ENCODE results near the gene OVCA2.
A peak's percentile ranks its signal among the peaks of the same experiment; 100 is the strongest.

The OVCA2 gene

DNA sequence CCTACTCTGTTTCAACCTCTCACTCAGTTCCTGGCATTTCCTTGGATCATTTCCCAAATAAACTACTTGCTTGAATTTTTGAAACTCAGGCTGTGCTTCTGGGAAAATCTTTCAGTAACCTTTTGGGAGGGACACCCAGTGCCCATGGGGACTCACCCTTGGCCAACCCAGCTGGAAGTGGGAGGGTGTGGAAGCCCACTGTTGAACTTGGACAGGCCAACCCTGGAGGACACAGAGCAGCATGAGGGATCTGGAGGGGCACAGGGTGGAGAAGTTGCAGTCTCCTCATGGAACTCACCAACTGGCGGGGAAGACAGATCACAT, 27.9 kb upstream of the OVCA2 start:
- DNase-seq (ENCODE audit: low read depth, low spot score): no peak

DNA sequence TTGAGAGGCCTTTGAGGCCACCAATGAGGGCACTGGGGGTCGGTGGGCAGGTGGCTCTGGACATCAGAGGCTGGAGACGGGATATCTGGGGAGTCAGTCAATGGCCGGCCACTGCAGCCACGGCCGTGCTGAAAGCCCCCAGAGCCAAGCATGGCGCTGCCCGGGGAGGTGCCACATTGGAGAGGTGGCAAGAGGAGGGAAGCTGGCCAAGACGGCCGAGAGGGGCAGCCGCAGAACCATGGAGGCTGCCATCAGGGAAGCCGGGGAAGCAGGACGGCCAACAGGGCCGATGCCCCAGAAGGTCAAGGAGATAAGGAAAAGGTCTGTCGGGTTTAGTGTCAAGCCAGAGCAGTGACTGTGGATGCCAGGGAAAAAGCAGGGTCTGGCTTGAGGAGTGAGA, 26.5 kb upstream of the OVCA2 start:
- no peak for DNase-seq (ENCODE audit: low read depth, low spot score)

DNA sequence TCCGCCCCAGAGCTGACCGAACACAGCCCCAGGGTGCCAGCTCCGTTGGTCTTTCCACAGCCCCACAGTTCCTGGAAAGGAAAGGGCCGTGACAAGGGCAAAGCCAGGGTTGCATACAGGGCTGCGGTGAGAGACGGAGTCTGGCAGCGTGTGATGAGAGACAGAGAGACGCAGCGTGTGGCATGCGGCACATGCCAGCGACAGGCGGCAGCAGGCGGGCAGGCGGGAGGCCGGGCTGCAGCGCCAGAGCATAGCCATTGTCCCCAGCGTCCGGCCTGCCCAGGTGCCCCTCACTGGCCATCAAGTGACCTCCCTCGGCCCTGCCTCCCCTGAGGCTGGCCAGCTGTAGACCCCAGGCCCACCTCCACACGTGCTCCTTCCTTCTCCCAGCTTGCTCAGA, 25.3 kb upstream of the OVCA2 start:
- DNase-seq (ENCODE audit: low read depth, low spot score): no peak

DNA sequence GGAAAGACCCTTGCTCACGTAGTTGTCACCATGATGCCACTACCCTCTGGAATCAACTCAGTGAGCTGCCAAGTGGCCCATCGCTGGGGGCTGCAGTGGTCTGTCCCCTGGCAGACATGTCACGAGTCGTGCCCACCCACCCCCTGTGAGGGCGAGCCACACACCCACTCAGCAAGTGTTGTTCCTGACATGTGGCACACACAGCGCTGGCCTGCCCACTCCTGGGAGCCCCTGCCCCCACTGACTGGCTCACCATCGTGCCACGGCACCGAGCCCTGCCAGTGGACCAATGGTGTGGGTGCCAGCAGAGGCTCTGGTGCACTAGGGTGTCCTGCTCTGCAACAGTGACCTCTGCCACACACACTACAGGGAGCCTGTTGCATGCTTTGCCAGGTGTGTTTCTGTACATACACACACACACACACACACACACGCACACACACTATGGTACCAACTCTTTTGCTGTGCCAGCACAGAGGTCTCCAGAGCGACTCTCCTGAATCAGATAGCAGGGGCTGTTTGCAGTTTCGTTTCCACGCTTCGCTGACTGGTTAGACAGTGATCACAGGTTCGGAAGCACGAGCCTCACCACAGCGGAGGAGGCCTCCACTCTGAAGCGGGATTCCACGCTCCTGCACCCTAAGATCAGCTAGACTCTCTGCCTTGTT, 24.4 kb upstream of the OVCA2 start:
- no peak for DNase-seq (ENCODE audit: low read depth, low spot score)

DNA sequence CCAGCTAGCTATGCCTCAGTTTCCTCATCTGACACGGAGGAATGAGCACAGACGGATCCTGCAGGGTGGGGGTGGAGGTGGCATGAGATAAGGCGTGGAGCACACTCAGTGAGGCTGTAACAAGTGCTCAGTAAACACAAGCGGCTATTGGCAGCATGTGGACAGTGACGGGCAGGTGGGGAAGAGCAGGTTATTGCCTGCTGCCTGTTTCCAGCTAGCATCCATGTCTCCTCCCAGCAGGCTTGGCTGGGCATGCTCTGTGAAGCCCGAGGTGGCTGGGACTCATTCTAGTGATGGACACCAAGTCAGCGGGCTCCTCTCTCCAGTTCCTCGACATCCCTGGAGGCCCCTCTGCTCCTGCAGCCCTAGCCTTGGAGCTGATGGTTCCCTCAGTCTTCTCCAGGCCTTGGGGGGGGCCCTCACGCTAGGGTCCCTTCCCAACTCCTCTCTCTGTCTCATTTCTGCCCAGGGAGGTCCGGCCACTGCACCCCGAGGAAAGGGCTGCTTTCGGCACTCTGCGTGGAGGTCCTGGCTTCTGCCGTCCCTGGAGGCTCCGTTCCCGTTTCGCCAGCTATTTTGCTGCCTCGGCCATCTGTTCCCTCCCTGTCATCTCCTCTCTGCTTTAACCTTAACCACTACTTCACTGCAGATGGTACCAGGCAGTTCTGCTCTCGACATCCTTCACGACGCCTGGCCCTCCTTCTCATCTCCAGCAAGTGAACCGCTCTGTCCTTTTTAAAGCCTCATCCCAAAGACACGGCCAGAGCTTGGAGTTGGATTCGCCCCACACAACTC, 22.9 kb upstream of the OVCA2 start:
- DNase-seq (ENCODE audit: low read depth, low spot score): no peak

DNA sequence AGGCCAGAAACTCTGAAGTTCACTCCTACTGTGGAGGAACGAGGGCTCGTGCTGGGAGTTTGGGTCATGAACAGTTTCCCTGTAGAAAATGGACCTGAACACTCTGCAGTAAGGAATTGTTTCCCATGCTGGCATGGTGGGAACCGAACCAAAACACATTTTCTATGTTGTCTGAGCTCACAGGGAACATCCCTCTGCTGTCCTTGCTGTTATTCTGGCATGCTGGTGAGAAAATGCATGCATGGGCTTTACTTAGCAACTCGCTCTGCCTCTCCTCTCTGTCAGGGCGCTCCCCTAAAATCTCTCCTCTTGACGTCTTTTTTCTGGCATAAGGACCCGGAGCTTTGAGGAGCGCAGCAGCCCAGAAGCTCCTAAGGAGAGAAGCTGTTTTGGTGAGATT, 22.1 kb upstream of the OVCA2 start:
- no peak for DNase-seq (ENCODE audit: low read depth, low spot score)

DNA sequence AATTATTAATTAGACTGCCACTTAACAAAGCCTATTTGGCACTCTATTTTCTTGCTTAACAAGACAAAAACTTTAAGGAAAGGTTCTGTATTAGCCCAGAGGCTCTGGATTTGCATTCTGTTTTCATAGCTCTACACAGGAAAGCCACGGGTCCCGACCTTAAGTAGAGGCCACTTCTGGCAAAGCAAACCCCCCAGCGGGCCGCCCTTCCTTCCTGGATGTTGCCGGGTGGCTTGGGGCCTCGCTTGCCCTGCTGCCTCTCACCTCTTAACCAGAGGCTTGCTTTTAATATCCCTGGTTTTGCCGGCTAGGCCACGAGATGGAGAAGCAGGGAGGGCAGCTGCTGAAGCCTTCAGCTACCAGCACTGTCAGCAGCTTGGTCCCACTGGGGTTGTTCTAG, 21.1 kb upstream of the OVCA2 start:
- no peak for DNase-seq (ENCODE audit: low read depth, low spot score)

DNA sequence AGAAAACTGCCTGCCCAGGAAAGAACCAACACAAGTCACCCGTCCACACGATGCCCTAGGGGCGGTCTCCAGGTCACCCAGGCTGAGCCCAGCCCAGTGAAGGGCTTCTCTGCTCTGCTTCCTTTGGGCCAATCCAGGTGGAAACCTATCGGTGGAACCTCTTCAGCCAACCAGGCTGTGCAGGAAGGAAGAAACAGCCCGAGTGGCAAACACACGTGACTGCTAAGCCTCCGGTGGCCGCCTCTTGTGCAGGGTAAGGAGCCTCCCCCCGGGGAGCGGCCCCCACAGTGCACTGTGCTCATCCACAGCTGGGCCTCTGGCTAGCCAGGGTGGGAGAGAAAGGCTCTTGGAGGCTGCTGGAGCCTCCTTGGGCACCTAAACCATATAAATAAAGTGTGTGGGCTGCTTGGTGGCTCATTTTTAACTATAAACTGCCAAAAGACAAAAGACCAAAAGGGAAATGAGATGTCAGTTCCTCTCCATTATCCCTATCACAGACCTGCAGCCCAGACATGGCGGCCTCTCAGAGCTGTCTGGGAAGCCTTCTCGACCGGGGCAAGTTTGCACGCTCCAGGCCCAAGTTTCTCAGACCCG, 19.1 kb upstream of the OVCA2 start:
- DNase-seq (ENCODE audit: low read depth, low spot score): no peak

DNA sequence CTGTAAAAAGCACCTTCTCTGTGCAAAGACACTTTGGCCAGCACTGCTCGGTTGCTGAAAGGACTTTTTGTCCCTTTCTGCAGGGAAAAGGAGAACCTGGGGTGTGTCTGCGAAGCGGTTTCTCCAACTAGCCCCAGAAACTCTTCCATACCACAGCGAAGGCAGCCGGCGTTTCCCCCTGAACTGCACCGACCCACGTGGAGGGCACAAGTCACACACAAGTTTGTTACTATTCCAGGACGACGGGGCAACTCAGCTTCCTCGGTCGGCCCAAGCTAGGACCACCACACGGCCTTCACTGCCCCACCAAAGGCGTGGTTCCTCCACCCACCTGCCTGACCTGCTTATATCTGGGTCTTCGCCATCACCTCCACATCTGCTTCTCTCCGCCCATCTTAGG, 18.6 kb upstream of the OVCA2 start:
- no peak for DNase-seq (ENCODE audit: low read depth, low spot score)

DNA sequence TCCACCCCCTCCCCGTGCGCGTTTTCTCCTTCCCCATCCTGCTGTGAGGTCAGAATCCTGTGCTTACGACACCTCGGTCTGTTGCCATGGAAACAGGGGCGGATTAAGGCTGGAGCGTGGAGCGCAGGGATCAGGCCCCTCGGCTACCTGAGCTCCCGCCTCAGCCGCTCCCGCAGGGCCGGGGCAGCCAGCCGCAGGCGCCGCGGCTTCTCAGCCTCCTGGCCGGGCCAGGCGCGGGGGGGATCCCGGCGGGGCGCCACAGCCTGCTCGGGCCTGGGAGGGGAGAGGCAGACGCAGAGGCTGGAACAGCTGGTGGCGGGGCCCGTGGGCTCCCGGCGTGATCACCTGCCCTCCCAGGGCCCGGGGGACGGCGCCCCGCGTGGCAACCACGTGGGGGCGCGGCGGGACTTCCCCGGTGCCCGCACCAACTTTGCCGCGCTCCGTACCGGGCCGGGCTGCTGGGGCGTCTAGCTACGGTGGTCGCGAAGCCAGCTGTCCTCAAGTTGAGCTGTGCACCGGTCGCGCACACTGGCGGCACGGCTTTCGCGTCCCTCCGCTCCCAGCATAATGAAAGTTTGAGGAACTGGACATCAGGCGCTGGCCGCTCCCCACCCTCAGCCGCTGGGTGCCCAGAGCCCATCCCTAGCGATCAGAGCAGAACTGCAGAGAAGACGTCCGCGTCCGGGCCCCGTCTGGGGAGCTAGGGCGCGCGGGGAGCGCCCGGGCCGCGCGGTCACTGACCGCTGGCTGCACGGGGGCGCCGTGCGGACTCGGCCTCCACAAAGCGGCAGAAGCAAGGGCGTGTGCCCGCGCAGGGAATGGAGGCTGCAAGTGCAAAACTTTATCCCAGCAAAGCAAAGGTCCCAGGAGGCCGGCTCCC, 17.9 kb upstream of the OVCA2 start:
- DNase-seq (ENCODE audit: low read depth, low spot score): no peak

DNA sequence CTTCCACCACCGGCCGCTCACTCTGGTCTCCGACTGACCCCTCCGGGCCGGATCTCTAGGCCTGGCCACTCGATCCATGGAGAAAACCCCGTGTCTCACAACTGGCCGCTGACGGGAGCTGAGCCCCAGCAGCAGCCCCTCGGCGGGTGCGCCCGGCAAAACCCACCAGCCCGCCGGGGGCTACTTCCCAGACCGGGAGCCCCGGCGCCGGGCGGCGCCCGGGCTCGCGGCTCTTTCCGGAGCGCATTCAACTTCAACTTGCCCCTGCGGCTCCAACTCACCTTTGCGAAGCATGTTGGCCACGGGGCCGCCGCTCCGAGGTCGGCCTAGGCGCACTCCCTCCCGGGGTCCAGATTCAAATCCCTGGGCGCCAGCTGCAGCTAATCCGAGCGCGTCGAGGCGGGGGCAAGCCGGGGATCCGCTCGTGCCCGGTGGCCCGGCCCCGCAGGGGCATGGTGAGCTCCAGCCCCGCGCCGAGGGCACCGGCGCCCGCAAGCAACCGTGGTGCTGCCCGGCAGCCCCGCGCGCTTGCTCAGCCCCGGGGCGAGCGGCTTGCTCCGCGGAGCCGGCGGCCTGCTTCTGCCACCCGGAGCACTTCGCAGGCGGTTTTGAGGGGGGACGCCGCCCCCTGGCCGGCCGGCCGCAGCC, 17.1 kb upstream of the OVCA2 start:
- no peak for DNase-seq (ENCODE audit: low read depth, low spot score)

DNA sequence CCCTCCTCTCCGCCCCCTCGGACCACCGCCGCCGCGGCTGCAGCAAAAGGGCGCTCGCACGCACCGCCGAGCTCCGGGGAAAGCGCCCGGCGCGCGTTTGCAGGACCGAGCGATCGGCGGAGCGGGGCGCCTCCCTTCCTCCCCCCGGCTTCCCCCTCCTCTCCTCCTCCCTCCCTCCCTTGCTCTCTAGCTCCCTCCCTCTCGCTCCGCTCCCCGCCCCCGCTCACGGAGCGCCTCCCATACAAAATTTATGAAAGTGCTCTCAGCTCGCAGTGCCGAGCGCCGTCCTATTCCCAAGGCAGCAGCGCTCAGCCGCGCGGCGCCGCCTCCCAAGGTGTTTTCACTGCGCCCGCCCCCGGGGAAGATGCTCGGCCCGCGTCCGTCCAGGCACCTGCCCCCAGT, 16.6 kb upstream of the OVCA2 start, which contains the start of gene RTN4RL1:
RTN4RL1 (minus strand) TSS at position 115 of the 402 bp plus-strand sequence. CDS start 469 bp downstream, outside the sequence.
- DNase-seq (ENCODE audit: low read depth, low spot score): peak; percentile 29

DNA sequence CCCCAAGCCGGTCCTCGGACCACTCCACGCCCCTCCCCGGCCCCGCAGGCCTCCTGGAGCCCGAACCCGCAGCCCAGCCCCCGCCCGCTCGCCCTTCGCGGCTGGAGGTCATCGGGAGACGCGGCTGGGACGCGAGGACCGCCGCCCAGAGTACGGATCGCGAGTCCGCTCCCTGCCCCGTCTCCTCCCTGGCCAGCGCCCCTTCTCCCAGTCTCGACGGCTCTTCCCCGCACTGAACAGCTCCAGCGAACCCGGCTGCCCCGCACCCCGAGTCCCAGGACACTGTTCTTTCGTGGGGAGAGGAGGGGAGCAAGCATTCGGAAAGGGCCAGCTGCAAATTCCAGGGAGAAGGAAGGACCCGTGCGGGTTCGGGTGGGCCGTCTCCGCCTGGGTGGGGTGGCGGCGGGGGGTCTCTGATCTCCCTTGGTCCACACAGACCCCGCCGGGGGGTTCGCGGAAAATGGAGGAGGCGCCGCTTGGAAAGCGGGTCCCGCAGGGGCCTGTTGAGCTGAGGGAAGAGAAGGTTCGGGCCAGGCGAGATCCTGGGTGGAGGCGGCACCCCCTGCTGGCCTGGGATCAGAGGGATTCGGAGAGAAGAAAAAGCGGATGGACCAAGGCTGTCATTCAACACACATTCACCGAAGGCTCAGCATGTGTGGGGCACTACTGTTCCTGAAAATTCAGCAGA, 16.1 kb upstream of the OVCA2 start:
- no peak for DNase-seq (ENCODE audit: low read depth, low spot score)

DNA sequence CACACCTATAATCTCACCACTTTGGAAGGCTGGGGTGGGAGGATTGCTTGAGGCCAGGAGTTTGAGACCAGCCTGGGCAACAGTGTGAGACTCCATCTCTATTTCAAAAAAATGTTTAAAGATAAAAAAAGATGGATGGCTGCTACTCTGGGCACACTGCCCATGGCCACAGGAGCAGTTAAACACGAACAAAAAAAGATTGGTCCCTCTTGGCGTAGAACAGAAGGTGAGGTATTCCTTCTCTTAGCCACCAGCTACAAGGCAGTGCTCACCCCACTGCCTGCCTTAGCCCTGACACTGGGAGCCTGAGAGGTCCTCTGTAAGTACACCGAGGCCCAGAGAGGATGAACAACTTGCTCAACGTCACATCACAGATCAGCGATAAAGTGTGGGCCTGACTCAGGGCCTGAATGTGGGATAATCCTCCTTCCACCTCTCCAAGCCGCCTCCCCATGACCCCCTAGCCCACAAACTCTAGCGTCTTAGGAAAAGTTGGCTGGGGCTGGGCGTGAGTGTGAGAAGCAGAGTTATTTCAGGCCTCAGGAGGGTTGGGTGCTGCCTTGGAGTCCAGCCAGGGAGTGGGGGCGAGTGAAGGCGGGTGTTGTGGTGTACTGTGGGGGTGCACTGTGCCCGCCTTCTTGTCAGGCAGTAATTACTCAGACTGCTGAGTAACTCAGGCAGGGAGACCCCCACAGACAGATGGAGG, 14.1 kb upstream of the OVCA2 start:
- DNase-seq (ENCODE audit: low read depth, low spot score): no peak

DNA sequence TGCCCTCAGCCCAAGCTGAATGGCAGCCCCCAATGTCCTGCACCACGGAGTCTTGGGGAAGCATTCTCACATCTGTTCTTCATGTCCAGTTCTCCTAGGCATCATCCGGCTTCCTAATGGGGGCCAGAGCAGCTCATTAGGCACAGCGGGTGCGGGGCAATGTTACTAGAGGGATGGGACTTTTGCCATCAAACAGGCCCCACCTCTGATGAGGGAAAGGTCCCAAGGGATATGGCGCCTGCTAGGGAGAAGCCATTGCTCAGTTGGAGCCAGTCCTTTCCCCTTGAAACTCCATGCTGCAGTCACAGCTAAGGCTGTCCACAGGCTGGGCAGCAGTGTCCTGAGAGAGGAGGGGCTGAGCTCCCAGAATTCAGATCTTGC, 13.6 kb upstream of the OVCA2 start:
- DNase-seq (ENCODE audit: low read depth, low spot score): no peak

DNA sequence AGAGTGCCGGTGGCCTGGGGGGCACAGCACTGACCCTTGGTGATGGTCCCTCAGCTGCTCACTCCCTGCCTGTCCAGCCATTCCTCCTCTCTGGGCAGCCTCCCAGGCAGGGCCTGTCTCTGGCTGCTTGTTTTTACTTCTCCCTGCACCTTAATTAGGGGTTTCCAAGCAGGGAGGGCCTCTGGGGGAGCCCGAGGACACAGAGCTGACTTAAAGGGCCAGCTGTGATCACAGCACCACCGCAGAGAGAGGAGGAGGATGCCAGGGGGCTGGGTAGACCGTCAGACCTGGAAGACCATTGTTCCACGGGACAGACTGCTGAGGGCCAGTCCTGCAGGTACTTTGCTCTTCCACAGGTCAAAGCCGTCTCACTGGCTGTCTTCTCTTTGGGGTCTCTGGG, 13.1 kb upstream of the OVCA2 start:
- DNase-seq (ENCODE audit: low read depth, low spot score): no peak

DNA sequence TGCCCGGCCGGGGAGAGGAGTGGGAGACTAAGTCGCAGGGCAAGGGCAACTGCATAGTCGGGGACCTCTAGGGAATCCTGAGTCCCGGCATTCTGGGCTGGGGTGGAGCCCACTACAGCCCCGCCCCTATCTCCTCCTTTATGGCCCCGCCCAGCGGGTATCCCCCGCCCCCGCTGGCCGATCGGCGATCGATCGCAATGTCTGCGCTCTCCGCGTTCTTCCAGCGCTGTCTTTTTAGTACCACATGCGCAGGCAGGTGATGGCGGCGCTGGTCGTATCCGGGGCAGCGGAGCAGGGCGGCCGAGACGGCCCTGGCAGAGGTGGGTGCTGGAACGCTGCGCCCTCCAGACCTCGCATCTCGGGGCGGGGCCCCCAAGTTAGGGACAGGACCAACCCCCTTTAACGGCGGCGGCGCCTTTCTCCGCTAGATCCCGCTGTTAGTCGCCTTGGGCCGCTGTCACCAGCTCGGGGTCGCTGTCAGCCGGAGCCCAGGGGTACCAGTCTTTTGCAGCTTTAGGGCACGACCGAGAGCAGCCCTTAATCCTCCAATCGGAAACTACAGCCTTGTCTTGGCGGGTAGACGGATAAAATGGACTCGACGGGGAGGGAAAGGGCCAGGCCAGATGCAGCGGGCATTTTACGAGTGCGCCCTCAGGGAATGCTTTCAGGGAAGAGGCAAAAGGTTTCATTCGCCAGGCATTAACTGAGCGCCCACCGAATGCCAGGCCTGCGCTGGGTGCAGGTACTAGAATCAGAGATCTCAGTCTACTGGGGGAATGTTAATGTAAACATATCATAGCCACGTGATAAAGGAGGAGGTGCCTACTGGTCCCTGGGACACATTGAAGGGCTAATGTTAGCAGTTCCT, 11.7 kb upstream of the OVCA2 start, which contains the start of gene DPH1:
DPH1 (plus strand) TSS at position 243 of the 868 bp plus-strand sequence; CDS start at position 260, 17 bp downstream.
- peak; percentile 74 for DNase-seq (ENCODE audit: low read depth, low spot score)

DNA sequence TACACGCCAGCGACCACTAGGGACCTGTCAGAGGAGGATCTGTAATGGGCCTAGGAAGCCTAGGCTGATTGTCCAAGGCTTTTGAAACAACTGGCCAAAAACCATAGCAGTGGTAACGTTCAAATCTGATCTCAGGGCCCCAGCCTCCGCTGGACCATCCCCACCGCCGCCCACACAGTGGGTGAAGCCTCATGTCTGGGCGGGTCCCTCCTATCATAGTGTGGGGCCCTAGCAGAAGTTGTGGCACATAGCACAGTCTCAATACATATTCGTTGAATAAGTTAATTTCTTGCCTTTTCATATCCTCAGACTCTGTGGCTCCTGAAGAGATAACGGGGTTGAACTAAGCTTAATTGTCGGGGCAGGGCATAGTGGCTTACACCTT, 11.1 kb upstream of the OVCA2 start:
- no peak for DNase-seq (ENCODE audit: low read depth, low spot score)

DNA sequence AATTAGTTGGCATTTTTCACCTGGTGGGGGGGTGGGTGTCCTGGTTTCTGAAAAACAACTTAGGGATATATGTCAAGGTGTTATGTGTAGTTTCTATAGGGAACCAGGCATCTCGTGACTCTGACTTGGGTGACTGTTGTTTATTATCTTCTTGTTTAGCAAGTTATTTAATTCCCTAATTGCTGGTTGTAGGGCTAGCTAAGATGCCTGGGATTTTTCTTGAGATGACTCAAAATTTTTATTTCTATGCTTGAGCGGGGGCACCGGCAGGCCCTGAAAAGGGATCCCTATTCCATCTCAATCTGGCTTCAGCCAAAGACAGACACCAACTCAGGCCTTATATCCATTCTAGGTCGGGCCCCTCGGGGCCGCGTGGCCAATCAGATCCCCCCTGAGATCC, 8.7 kb upstream of the OVCA2 start:
- no peak for DNase-seq (ENCODE audit: low read depth, low spot score)

All from activated naive CD8-positive, alpha-beta T cell treated with anti-CD3 and anti-CD28 coated beads, Interleukin-2, amount 50 U/mL, for 16 hours (primary cell).